IgD-negative memory B cell (primary cell): Measurements from ENCODE around the gene GAS7. TPM values are rescaled to one million over a fixed set of nuclear protein-coding genes. Genes with fewer than 3 reads are reported as not detected.
"Not testable (repeated sequence)": the region's sequence is repeated elsewhere in the genome, so short reads cannot be mapped to it uniquely, and the experiment has no call there.

Experiments used
- H3K27ac Mint-ChIP-seq, 3 donors: one replicate each; pipeline ENCODE4 v1.8.0; 2020 to 2022; ENCODE audit warnings: mild to moderate bottlenecking in 3 of 3, mixed read lengths in 3 of 3, moderate library complexity in 1 of 3
- H3K27me3 Mint-ChIP-seq: one replicate; pipeline ENCODE4 v1.8.0; 2021; ENCODE audit warnings: mixed read lengths
- H3K36me3 Mint-ChIP-seq: one replicate; pipeline ENCODE4 v1.8.0; 2020; ENCODE audit warnings: mild to moderate bottlenecking, mixed read lengths
- H3K4me1 Mint-ChIP-seq, 3 donors: one replicate each; pipeline ENCODE4 v1.8.0; 2020 to 2022; ENCODE audit warnings: mixed read lengths in 3 of 3, mild to moderate bottlenecking in 1 of 3
- H3K4me3 Mint-ChIP-seq, 4 donors: one replicate each; pipeline ENCODE4 v1.8.0; 2020 to 2022; ENCODE audit warnings: mild to moderate bottlenecking in 4 of 4, mixed read lengths in 4 of 4, moderate library complexity in 3 of 4
- H3K9me3 Mint-ChIP-seq, 3 donors: one replicate each; pipeline ENCODE4 v1.8.0; 2020 to 2021; ENCODE audit warnings: mixed read lengths in 3 of 3, mild to moderate bottlenecking in 1 of 3
- polyA plus RNA-seq: library from polyadenylated mRNA; unstranded; fragments of 300-500 nt; fragmentation: Illumina TruSeq; gene quantifications from one replicate; pipeline ENCODE4 v1.2.3, GENCODE V29; 2021

GAS7 gene
- polyA plus RNA-seq, 1 donor from 2014 or later, result 1.7 TPM

GRCh38 chr17:10029129-10029528 lies 169.3 kb downstream of the GAS7 start:
- Mint-ChIP-seq H3K36me3 (no peaks in the 10 kb centered on the region), H3K27ac (no peak overlapping the region), H3K27me3 (no peaks in the 10 kb centered on the region), H3K9me3 (no peaks in the 10 kb centered on the region), H3K4me3 (no peak overlapping the region), H3K4me1 (peaks cover 7 to 10% (median 8%) of the 10 kb centered on the region in 3 donors)

GRCh38 chr17:10025976-10026901 lies 172.2 kb downstream of the GAS7 start:
- no peaks in the 10 kb centered on the region for H3K36me3 Mint-ChIP-seq
- H3K9me3 Mint-ChIP-seq, result no peaks in the 10 kb centered on the region
- no peaks in the 10 kb centered on the region for H3K27me3 Mint-ChIP-seq
- no peak overlapping the region for H3K4me3 Mint-ChIP-seq
- H3K4me1 Mint-ChIP-seq, result no peaks in the 10 kb centered on the region
- no peak overlapping the region for H3K27ac Mint-ChIP-seq

- Mint-ChIP-seq H3K27ac (no peak overlapping the region), H3K36me3 (no peaks in the 10 kb centered on the region)
Observed at GRCh38 chr17:10025224-10025623, 173.2 kb downstream of the GAS7 start.

GRCh38 chr17:10022416-10022815 lies 176.0 kb downstream of the GAS7 start:
- no peaks in the 10 kb centered on the region for H3K9me3 Mint-ChIP-seq
- no peak overlapping the region for H3K27ac Mint-ChIP-seq

More at GRCh38 chr17:10025224-10025623, 173.2 kb downstream of the GAS7 start:
- no peaks in the 10 kb centered on the region for H3K9me3 Mint-ChIP-seq
- H3K4me3 Mint-ChIP-seq, result no peak overlapping the region
- H3K27me3 Mint-ChIP-seq, result peaks cover 1% of the 10 kb centered on the region
- H3K4me1 Mint-ChIP-seq, result no peaks in the 10 kb centered on the region

GRCh38 chr17:10021272-10021984 lies 177.0 kb downstream of the GAS7 start:
- Mint-ChIP-seq H3K36me3 (no peaks in the 10 kb centered on the region), H3K27ac (no peak overlapping the region), H3K4me3 (peak overlapping the region in 1 of 4 donors; percentile 45), H3K27me3 (peaks cover 4% of the 10 kb centered on the region), H3K4me1 (peaks cover 5 to 10% (median 7%) of the 10 kb centered on the region in 3 donors), H3K9me3 (no peaks in the 10 kb centered on the region)

More at GRCh38 chr17:10022416-10022815, 176.0 kb downstream of the GAS7 start:
- Mint-ChIP-seq H3K36me3 (no peaks in the 10 kb centered on the region), H3K27me3 (peaks cover 4% of the 10 kb centered on the region), H3K4me1 (peaks cover 5 to 10% (median 7%) of the 10 kb centered on the region in 3 donors), H3K4me3 (no peak overlapping the region)

GRCh38 chr17:10019941-10020451 lies 178.4 kb downstream of the GAS7 start:
- no peak overlapping the region for H3K27ac Mint-ChIP-seq
- H3K4me1 Mint-ChIP-seq, result peaks cover 5 to 10% (median 7%) of the 10 kb centered on the region in 3 donors
- H3K27me3 Mint-ChIP-seq, result peaks cover 4% of the 10 kb centered on the region
- peaks cover 0 to 2% (median 0%) of the 10 kb centered on the region in 3 donors for H3K9me3 Mint-ChIP-seq
- H3K36me3 Mint-ChIP-seq, result no peaks in the 10 kb centered on the region
- peak overlapping the region in 1 of 4 donors; percentile 16 for H3K4me3 Mint-ChIP-seq

- H3K4me1 Mint-ChIP-seq, result peaks cover 5 to 15% (median 12%) of the 10 kb centered on the region in 3 donors
- peak overlapping the region in 2 of 3 donors; percentile 38 to 42 for H3K27ac Mint-ChIP-seq
- peaks cover 4% of the 10 kb centered on the region for H3K36me3 Mint-ChIP-seq
- peaks cover 7% of the 10 kb centered on the region for H3K27me3 Mint-ChIP-seq
- H3K4me3 Mint-ChIP-seq, result peak overlapping the region in 2 of 4 donors; percentile 41 to 53
- peaks cover 0 to 2% (median 0%) of the 10 kb centered on the region in 3 donors for H3K9me3 Mint-ChIP-seq
Observed at GRCh38 chr17:10018461-10018891, 179.9 kb downstream of the GAS7 start.

GRCh38 chr17:10016958-10017570 lies 181.3 kb downstream of the GAS7 start:
- not testable (repeated sequence) for H3K27me3 Mint-ChIP-seq, H3K9me3 Mint-ChIP-seq, H3K36me3 Mint-ChIP-seq, H3K27ac Mint-ChIP-seq
- H3K4me1 Mint-ChIP-seq, result peaks cover 5 to 16% (median 15%) of the 10 kb centered on the region in 3 donors
- H3K4me3 Mint-ChIP-seq, result peak overlapping the region in 1 of 4 donors; percentile 9

GRCh38 chr17:10013365-10014112 lies 184.9 kb downstream of the GAS7 start:
- peaks cover 4% of the 10 kb centered on the region for H3K27me3 Mint-ChIP-seq
- peaks cover 4% of the 10 kb centered on the region for H3K36me3 Mint-ChIP-seq
- peaks cover 5 to 13% (median 9%) of the 10 kb centered on the region in 3 donors for H3K4me1 Mint-ChIP-seq
- peak overlapping the region in 1 of 4 donors; percentile 81 for H3K4me3 Mint-ChIP-seq
- H3K27ac Mint-ChIP-seq, result no peak overlapping the region
- peaks cover 0 to 2% (median 2%) of the 10 kb centered on the region in 3 donors for H3K9me3 Mint-ChIP-seq

GRCh38 chr17:10010752-10011151 lies 187.7 kb downstream of the GAS7 start:
- Mint-ChIP-seq H3K4me3 (no peak overlapping the region), H3K4me1 (peaks cover 0 to 9% (median 5%) of the 10 kb centered on the region in 3 donors), H3K36me3 (peaks cover 7% of the 10 kb centered on the region), H3K27ac (no peak overlapping the region), H3K27me3 (peaks cover 4% of the 10 kb centered on the region), H3K9me3 (peaks cover 0 to 2% (median 1%) of the 10 kb centered on the region in 3 donors)

- H3K4me3 Mint-ChIP-seq, result no peak overlapping the region
- peaks cover 5% of the 10 kb centered on the region for H3K36me3 Mint-ChIP-seq
- H3K9me3 Mint-ChIP-seq, result peaks cover 0 to 1% (median 0%) of the 10 kb centered on the region in 3 donors
- no peak overlapping the region for H3K27ac Mint-ChIP-seq
- H3K4me1 Mint-ChIP-seq, result peaks cover 0 to 2% (median 0%) of the 10 kb centered on the region in 3 donors
- peaks cover 1% of the 10 kb centered on the region for H3K27me3 Mint-ChIP-seq
Observed at GRCh38 chr17:10003705-10004104, 194.7 kb downstream of the GAS7 start.

GRCh38 chr17:10002567-10003360 lies 195.6 kb downstream of the GAS7 start:
- H3K27me3 Mint-ChIP-seq, H3K36me3 Mint-ChIP-seq, H3K9me3 Mint-ChIP-seq, H3K4me1 Mint-ChIP-seq, H3K27ac Mint-ChIP-seq: not testable (repeated sequence)
- peak overlapping the region in 1 of 4 donors; percentile 41 for H3K4me3 Mint-ChIP-seq

GRCh38 chr17:10001306-10001873 lies 197.0 kb downstream of the GAS7 start:
- no peak overlapping the region for H3K4me3 Mint-ChIP-seq
- H3K27me3 Mint-ChIP-seq, result peaks cover 1% of the 10 kb centered on the region
- no peaks in the 10 kb centered on the region for H3K9me3 Mint-ChIP-seq
- peaks cover 2% of the 10 kb centered on the region for H3K36me3 Mint-ChIP-seq
- H3K27ac Mint-ChIP-seq, result no peak overlapping the region
- H3K4me1 Mint-ChIP-seq, result peaks cover 0 to 2% (median 0%) of the 10 kb centered on the region in 3 donors
